GM19328 (cell line): ENCODE data around the gene NKX6-1.

Source experiments
- ATAC-seq: cut with Tn5 transposase; IDR thresholded peaks from one replicate; pipeline ENCODE4 v1.9.1; 2021; ENCODE audit warnings: mild to moderate bottlenecking, moderate library complexity; ENCODE audit not compliant: unreplicated experiment

Gene NKX6-1

GRCh38 chr4:84498203-84498934, 723 bp downstream of the NKX6-1 start:
- no peak for ATAC-seq

- ATAC-seq = no peak
These were observed 1.4 kb downstream of the NKX6-1 start for GRCh38 chr4:84497504-84498202.

GRCh38 chr4:84496706-84497503, 2.2 kb downstream of the NKX6-1 start:
- ATAC-seq = no peak

GRCh38 chr4:84496331-84496705, 2.8 kb downstream of the NKX6-1 start:
- no peak for ATAC-seq

GRCh38 chr4:84495794-84496261, 3.3 kb downstream of the NKX6-1 start:
- no peak for ATAC-seq

- no peak for ATAC-seq
These were observed 3.8 kb downstream of the NKX6-1 start for GRCh38 chr4:84495118-84495793.

- no peak for ATAC-seq
These were observed 4.6 kb downstream of the NKX6-1 start for GRCh38 chr4:84494531-84494930.

- ATAC-seq = no peak
These were observed 5.0 kb downstream of the NKX6-1 start for GRCh38 chr4:84494076-84494475.

GRCh38 chr4:84493092-84493850, 5.8 kb downstream of the NKX6-1 start:
- no peak for ATAC-seq

GRCh38 chr4:84492737-84493091, 6.4 kb downstream of the NKX6-1 start:
- ATAC-seq = no peak

GRCh38 chr4:84492290-84492689, 6.8 kb downstream of the NKX6-1 start:
- no peak for ATAC-seq

- no peak for ATAC-seq
These were observed 7.6 kb downstream of the NKX6-1 start for GRCh38 chr4:84491481-84491880.

- ATAC-seq = no peak
These were observed 8.4 kb downstream of the NKX6-1 start for GRCh38 chr4:84490663-84491062.

- ATAC-seq = no peak
These were observed 14.9 kb downstream of the NKX6-1 start for GRCh38 chr4:84484236-84484635.

- no peak for ATAC-seq
These were observed 15.4 kb downstream of the NKX6-1 start for GRCh38 chr4:84483688-84484087.

GRCh38 chr4:84482564-84483563, 16.2 kb downstream of the NKX6-1 start:
- ATAC-seq = no peak

- no peak for ATAC-seq
These were observed 17.2 kb downstream of the NKX6-1 start for GRCh38 chr4:84481860-84482245.

GRCh38 chr4:84481077-84481859, 17.8 kb downstream of the NKX6-1 start:
- no peak for ATAC-seq
